ENCODE measurements around the gene PRIM1. TPM values are rescaled to one million over a fixed set of nuclear protein-coding genes. Genes with fewer than 3 reads are reported as not detected.

Gene PRIM1
- total RNA-seq, 1 experiment from 2014 or later = 50.7 TPM

DNA sequence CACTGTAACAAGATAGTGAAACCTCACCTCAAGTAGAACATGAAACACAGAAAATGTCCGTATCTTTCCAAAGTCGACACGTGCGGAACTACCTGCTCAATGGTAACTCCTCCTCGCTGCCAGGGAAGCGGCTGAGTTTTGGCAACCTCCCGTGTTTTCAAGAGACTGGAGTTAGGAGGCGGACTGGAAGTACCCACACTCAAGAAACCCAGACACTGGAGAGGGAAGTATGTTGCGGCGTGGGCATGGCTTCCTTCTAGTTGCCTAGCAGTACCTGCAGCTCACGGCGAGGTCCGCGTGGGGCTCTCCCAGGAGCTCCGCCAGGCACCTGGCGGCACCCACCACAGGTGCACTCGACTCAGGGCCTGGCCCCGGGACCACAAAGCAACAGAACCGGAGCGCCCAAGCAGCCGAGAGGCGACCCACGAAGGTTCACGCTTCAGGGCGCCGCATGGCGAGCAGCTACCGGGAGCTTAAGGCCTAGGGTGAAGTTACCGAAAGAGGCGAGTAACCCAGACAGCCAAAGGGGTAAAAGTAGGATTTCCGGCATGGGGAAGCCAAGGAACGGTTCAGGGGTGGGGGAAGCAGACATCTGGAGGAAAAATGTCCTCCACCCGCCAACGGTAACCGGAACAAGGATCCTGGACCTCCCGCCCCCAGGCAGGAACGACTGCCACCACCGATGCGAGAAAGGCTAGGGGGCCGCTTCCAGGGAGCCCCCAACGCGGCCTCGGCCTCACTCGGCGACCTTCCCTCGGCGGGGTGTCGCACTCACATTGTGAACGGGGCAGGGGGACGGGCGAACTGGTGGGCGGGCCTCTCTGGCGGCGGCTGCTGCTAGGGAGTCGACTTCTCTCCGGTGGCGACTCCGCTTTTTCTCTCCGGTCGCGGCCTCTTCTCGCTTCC is 64.6 kb downstream of the PRIM1 start:
- no peak overlapping the region for H3K23ac ChIP-seq (ENCODE audit: insufficient read length, low read depth, low read length)
- H3K23me2 ChIP-seq (ENCODE audit: insufficient read length, low read depth, low read length, poor library complexity, severe bottlenecking) = peaks cover 8% of the 10 kb centered on the region
- no peaks in the 10 kb centered on the region for H3K27me3 Mint-ChIP-seq (ENCODE audit: low read depth)
- H3K27ac Mint-ChIP-seq = peak overlapping the region; percentile 99
- H2BK5ac ChIP-seq (ENCODE audit: insufficient read length, low read length) = no peak overlapping the region
- H3K9me3 Mint-ChIP-seq = peaks cover 0 to 3% of the 10 kb centered on the region in 2 experiments; a peak in 2 of 5 replicates
- DNase-seq = peak; percentile 28
- no peaks in the 10 kb centered on the region for H3K27me3 ChIP-seq (ENCODE audit: insufficient read depth, low read length)
- H4K5ac ChIP-seq (ENCODE audit: insufficient read length, low read depth, low read length) = no peak overlapping the region
- peak overlapping the region; percentile 99 to 100 for H3K4me3 Mint-ChIP-seq
- no peaks in the 10 kb centered on the region for H4K20me1 ChIP-seq (ENCODE audit: control insufficient read depth, insufficient read depth, insufficient read length)
- H3K18ac ChIP-seq (ENCODE audit: insufficient read length, low read depth, low read length) = peak overlapping the region; percentile 49
- no peak overlapping the region for H2BK120ac ChIP-seq (ENCODE audit: low read depth, low read length, poor library complexity, severe bottlenecking)
- peak overlapping the region; percentile 86 for H3K14ac ChIP-seq (ENCODE audit: insufficient read depth, low read length)
- WGBS (ENCODE audit: extremely low coverage, insufficient read length, low lambda C conversion rate) = no CpG with 5 or more reads among the region's 62 CpGs
- peaks cover 46% of the 10 kb centered on the region; the same call in 1 of the 2 replicates for H3K79me2 ChIP-seq (ENCODE audit: insufficient read depth, low read length)
- H2AK5ac ChIP-seq (ENCODE audit: insufficient read length, low read length) = no peak overlapping the region
- peak overlapping the region; percentile 31; the same call in 1 of the 2 replicates for H3K4ac ChIP-seq (ENCODE audit: low read depth, low read length)
- H3K4me1 Mint-ChIP-seq = peaks cover 15 to 26% of the 10 kb centered on the region in 2 experiments
- no peak overlapping the region for H4K8ac ChIP-seq (replicated peaks; ENCODE audit: insufficient read length, low read depth, low read length)
- H3T11ph ChIP-seq (ENCODE audit: low read length) = no peak overlapping the region
- peak overlapping the region; percentile 78 for H3K4me2 ChIP-seq (ENCODE audit: insufficient read depth, insufficient read length, low read length)
- no peak overlapping the region for H2AFZ ChIP-seq (ENCODE audit: low read length)
- no peak overlapping the region for H3K56ac ChIP-seq (ENCODE audit: insufficient read length, low read depth, low read length)
- peaks cover 29 to 39% (median 39%) of the 10 kb centered on the region in 3 experiments for H3K36me3 Mint-ChIP-seq (ENCODE audit: insufficient read depth in 1 of 3, low read depth in 3 of 3)
- H3K79me1 ChIP-seq (ENCODE audit: insufficient read depth, low read depth, low read length, poor library complexity, severe bottlenecking) = no peaks in the 10 kb centered on the region
- no peak overlapping the region for H2BK20ac ChIP-seq (ENCODE audit: low read depth, low read length, poor library complexity, severe bottlenecking)
- H4K91ac ChIP-seq (ENCODE audit: insufficient read length, low read depth, low read length) = no peak overlapping the region
- H3K27ac ChIP-seq (ENCODE audit: insufficient read length, low read depth, low read length) = peak overlapping the region; percentile 66
- no peaks in the 10 kb centered on the region for H3K9me3 ChIP-seq (ENCODE audit: control insufficient read depth, low read depth, low read length)
- no peak for TF ChIP-seq CTCF (conservative IDR thresholded peaks at IDR 0.05)
- H3K9ac ChIP-seq (ENCODE audit: extremely low read depth, insufficient read length, low read length) = peak overlapping the region; percentile 95
- no peak overlapping the region for H2BK15ac ChIP-seq (ENCODE audit: low read depth, low read length)
- no peak overlapping the region for H2BK12ac ChIP-seq (ENCODE audit: insufficient read length, low read depth, low read length)
- no peaks in the 10 kb centered on the region for H3K4me1 ChIP-seq (ENCODE audit: insufficient read depth, low read length)
